ENCODE measurements around the gene DNMT3A. TPM values are rescaled to one million over a fixed set of nuclear protein-coding genes. Genes with fewer than 3 reads are reported as not detected.

Gene DNMT3A
- total RNA-seq, 4 donors from 2014 or later: 16.1 to 33.7 (median 21.0) TPM

GRCh38 chr2:25194576-25195122, 147.1 kb downstream of the DNMT3A start:
- Histone ChIP-seq H3K27me3 (no peaks in the 10 kb centered on the region), H3K27ac (no peak overlapping the region), H3K9me3 (no peaks in the 10 kb centered on the region), H3K36me3 (no peaks in the 10 kb centered on the region), H3K4me3 (no peak overlapping the region), H3K4me1 (peaks cover 0 to 8% (median 4%) of the 10 kb centered on the region in 4 donors)
- WGBS, 2 donors (ENCODE audit: low coverage in 1 of 2): 86% methylated on average over 9 of the region's 9 CpGs; no CpG with 5 or more reads in 1 of the 2 donors
- intact Hi-C loops (cut with DNase I; ENCODE audit: low total_unique reads) (no loop called here), in situ Hi-C loops (cut with MboI; ENCODE audit: low pct_ligation_motif_present in 1 of 4, low pct_unique_long_range_greater_than_20kb in 1 of 4, low sequenced_read_pairs in 3 of 4) (no loop called here)
- TF ChIP-seq POLR2AphosphoS5 (IDR thresholded peaks at IDR 0.05) (no peak), EP300 (IDR thresholded peaks at IDR 0.05; ENCODE audit: low read depth) (no peak)
- DNase-seq: no peak

GRCh38 chr2:25190536-25190935, 151.2 kb downstream of the DNMT3A start:
- no peaks in the 10 kb centered on the region for H3K27me3 ChIP-seq
- 60 to 71% methylated on average over 5 of the region's 5 CpGs for WGBS, 2 donors (ENCODE audit: low coverage in 1 of 2)
- no peak overlapping the region for H3K4me3 ChIP-seq
- H3K27ac ChIP-seq: no peak overlapping the region
- H3K9me3 ChIP-seq: no peaks in the 10 kb centered on the region
- intact Hi-C loops (cut with DNase I; ENCODE audit: low total_unique reads): no loop called here
- H3K4me1 ChIP-seq: no peaks in the 10 kb centered on the region
- in situ Hi-C loops (cut with MboI; ENCODE audit: low pct_ligation_motif_present in 1 of 4, low pct_unique_long_range_greater_than_20kb in 1 of 4, low sequenced_read_pairs in 3 of 4): no loop called here
- H3K36me3 ChIP-seq: no peaks in the 10 kb centered on the region
- DNase-seq: no peak
- TF ChIP-seq POLR2AphosphoS5 (IDR thresholded peaks at IDR 0.05) (no peak), POLR2A (IDR thresholded peaks at IDR 0.05) (no peak), EP300 (IDR thresholded peaks at IDR 0.05; ENCODE audit: low read depth) (no peak), CTCF (IDR thresholded peaks at IDR 0.05) (no peak)

GRCh38 chr2:25188405-25188804, 153.3 kb downstream of the DNMT3A start:
- WGBS, 2 donors (ENCODE audit: low coverage in 1 of 2): 87% methylated on average over 4 of the region's 4 CpGs; no CpG with 5 or more reads in 1 of the 2 donors
- H3K4me1 ChIP-seq: no peaks in the 10 kb centered on the region
- in situ Hi-C loops (cut with MboI; ENCODE audit: low pct_ligation_motif_present in 1 of 4, low pct_unique_long_range_greater_than_20kb in 1 of 4, low sequenced_read_pairs in 3 of 4): no loop called here

GRCh38 chr2:25187729-25188350, 153.9 kb downstream of the DNMT3A start:
- H3K27ac ChIP-seq: no peak overlapping the region
- H3K4me3 ChIP-seq: no peak overlapping the region
- no peaks in the 10 kb centered on the region for H3K36me3 ChIP-seq
- intact Hi-C loops (cut with DNase I; ENCODE audit: low total_unique reads) (no loop called here), in situ Hi-C loops (cut with MboI; ENCODE audit: low pct_ligation_motif_present in 1 of 4, low pct_unique_long_range_greater_than_20kb in 1 of 4, low sequenced_read_pairs in 3 of 4) (no loop called here)
- 66% methylated on average over 11 of the region's 11 CpGs; no CpG with 5 or more reads in 1 of the 2 donors for WGBS, 2 donors (ENCODE audit: low coverage in 1 of 2)
- H3K27me3 ChIP-seq: no peaks in the 10 kb centered on the region
- no peak for DNase-seq
- no peaks in the 10 kb centered on the region for H3K4me1 ChIP-seq
- TF ChIP-seq EP300 (IDR thresholded peaks at IDR 0.05; ENCODE audit: low read depth): no peak
- TF ChIP-seq POLR2AphosphoS5 (IDR thresholded peaks at IDR 0.05): no peak
- no peak for TF ChIP-seq POLR2A (IDR thresholded peaks at IDR 0.05)
- TF ChIP-seq CTCF (IDR thresholded peaks at IDR 0.05): no peak
- no peaks in the 10 kb centered on the region for H3K9me3 ChIP-seq

More at GRCh38 chr2:25188405-25188804, 153.3 kb downstream of the DNMT3A start:
- Histone ChIP-seq H3K27ac (no peak overlapping the region), H3K9me3 (no peaks in the 10 kb centered on the region), H3K4me3 (no peak overlapping the region), H3K27me3 (no peaks in the 10 kb centered on the region), H3K36me3 (no peaks in the 10 kb centered on the region)
- DNase-seq: no peak
- intact Hi-C loops (cut with DNase I; ENCODE audit: low total_unique reads): no loop called here
- no peak for TF ChIP-seq CTCF (IDR thresholded peaks at IDR 0.05)
- TF ChIP-seq POLR2A (IDR thresholded peaks at IDR 0.05): no peak
- no peak for TF ChIP-seq POLR2AphosphoS5 (IDR thresholded peaks at IDR 0.05)
- TF ChIP-seq EP300 (IDR thresholded peaks at IDR 0.05; ENCODE audit: low read depth): no peak
